Colon (tissue), 2 donors: Measurements from ENCODE around the gene VWF.

ENCODE experiments used
- FAIRE-seq: peaks from 2 replicates; lab custom pipeline; 2012; peaks lifted over from hg19 to GRCh38; lab: Jason Lieb, UNC
- donor health status: control.
- donor health status: control.

VWF gene

GRCh38 chr12:5946388-5946787 lies 178.1 kb downstream of the VWF start:
- FAIRE-seq: no peak

DNA sequence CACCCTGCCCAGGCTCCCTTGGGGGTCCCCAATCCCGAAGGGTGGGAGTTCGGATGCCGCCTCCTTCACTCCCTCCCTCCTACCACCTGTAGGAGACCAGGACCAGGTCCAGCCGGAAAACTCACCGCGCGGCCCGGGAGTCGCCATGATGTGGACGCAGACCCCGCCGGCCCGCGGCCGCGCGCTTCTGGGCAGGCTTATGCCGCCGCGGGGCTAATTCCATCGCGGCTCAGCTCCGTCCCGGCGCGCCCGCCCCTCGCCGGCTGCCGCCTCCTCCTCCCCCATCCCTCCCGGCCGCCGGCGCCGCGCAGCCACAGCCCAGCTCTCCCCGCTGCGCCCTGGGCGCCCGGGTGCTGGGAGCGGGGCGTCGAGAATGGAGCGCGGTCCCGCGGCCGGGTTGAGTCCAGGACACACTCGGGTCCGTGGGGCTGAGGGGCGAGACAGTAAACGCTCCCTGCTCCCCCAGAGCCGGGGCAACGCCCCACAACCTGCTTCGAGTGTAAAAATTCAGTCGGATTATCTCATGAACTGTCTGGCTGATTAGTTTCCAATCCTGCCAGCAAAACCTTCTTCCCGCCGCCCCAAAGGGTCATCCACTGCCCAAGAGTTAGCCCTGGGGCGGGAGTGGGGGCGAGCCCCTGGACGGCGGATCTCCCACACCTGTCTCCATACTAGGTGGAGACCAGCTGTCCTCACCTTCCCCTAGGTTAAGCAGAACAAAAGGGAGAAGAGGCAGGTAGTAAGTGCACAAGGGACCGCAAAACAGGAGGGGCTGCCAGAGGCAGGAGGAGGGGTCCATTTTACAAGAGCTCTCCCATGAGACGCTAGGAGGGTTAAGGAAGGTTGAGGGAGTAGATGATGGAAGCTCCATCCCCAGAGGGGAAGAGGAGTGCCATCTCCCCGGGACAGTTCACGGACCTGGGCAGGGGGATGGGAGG lies 179.1 kb downstream of the VWF start, which contains the start of gene ANO2:
ANO2 (minus strand) TSS at position 189 of the 938 bp plus-strand sequence; CDS start at position 147, 42 bp downstream.
- FAIRE-seq: no peak

- FAIRE-seq: no peak
Observed at GRCh38 chr12:5944688-5945070, 179.8 kb downstream of the VWF start.

- FAIRE-seq: no peak
Observed at GRCh38 chr12:5944053-5944452, 180.4 kb downstream of the VWF start.

- FAIRE-seq: no peak
Observed at GRCh38 chr12:5941907-5942306, 182.6 kb downstream of the VWF start.

GRCh38 chr12:5927732-5928516 lies 196.5 kb downstream of the VWF start:
- no peak for FAIRE-seq

DNA sequence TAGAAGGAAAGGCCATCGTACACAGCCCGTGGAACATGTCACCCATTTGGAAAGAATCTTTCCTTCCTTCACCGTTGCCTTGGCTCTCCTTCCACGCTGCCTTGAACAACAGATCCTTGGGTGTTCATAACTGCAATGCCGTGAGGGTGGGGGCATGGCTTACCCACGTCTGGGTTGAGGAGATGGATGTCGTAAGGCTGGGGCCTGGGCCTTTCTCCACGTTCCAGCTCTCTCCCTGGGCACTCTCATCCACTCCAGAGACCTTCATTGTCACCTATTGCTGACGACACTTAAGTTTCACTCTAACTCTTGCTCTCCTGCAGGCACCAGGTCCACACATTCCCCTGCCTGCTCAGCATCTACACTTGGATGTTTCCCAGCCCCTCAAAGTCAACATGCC lies 198.8 kb downstream of the VWF start:
- no peak for FAIRE-seq

DNA sequence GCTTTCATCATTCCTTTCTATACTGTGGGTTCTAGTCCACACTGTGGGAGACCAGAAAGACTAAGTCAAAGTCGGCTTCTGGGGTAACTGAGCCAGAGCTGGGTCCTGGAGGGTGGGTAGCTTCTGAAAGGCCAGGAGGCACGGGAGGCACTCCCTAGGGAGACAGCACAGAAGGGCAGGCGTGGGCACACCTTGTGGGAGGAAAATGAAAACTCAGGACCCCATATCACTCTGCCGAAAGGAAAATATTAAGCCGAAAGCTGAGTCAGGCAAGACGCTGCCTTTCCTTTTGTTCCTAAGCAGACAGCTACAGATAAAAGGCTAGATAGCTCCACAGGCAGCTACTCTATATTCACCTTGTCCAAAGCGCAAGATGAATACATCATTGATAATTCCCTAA lies 200.1 kb downstream of the VWF start:
- FAIRE-seq: no peak

DNA sequence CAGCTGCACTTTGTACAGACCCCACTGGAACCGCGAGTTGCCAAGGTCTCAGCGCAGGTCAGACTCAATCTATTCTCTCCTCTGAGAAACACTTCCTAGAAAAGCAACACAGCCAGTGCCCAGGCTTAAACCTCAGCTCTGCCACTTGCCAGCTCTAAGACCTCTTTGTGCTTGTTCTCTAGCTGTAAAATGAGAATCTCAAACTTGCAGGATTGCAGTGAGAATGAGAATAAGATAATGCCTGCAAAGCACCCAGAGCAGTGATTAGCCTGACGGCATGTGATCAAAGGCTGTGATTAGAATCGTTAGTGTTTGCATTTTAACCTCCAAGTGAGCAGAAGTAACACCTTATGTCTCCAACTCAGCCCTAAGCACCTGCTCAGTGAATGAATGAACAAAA lies 200.7 kb downstream of the VWF start:
- FAIRE-seq: no peak

GRCh38 chr12:5923043-5923605 lies 201.3 kb downstream of the VWF start:
- no peak for FAIRE-seq

GRCh38 chr12:5921966-5922899 lies 202.2 kb downstream of the VWF start:
- no peak for FAIRE-seq

DNA sequence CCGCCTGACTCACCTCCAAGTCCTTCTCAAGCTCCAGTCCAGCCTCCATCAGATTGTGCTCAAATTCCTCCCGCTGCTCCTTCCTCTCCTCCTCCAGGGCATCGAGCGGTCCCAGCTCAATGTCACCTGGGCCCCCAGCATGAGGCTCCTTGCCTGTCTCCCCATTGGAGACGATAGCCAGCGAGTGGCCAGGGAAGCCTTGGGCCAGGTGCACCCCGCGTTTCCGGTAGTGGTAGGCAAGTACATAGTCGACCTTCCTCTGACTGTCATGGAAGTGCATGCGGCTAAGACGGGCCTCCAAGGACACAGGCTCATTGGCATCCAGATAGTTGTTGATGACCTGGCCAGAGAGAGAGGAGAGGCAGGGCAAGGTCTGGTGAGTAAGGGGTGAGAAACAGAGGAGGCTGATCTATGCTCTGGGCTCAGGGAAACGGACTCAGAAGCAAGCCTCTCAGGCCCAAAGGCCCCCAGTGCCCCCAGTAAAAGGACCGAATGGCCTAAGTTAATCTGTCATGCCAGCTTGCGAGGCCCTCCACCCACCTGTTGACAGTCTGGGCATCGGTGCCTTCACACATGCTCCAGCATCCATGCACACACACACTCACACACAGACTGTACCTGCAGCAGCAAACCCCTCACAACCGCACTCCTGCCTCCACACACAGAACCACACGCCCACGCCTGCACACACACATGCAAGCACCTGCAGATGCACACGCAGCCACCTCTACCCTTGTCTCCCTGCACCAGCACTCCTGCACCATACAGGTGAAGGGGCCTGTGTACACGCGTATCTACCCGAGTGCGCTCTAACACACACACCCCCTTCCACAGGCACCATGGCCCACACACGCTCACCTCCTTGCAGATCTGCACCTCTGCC lies 203.2 kb downstream of the VWF start:
- FAIRE-seq: no peak

GRCh38 chr12:5916785-5917290 lies 207.6 kb downstream of the VWF start:
- no peak for FAIRE-seq

- FAIRE-seq: no peak
Observed at GRCh38 chr12:5915511-5915910, 209.0 kb downstream of the VWF start.

- FAIRE-seq: no peak
Observed at GRCh38 chr12:5914387-5915149, 209.9 kb downstream of the VWF start.

DNA sequence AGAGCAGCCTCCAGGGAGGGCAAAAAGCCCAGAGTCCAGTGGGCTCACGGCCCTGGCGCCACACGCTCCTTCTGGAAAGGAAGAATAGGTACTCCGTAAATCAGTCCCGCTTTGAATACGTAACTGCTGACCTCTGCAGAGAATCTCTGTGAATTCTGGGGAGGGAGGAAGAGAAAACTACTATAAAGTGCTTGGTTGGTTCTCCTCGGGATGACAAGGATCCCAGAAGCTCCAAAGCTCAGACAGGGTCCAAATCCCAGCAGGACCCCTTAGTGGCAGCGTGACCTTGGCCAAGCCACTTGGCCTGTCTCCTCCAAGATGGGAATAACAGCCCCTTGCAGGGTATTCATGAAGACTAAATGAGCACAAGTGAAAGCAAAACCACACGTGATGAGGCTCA lies 211.1 kb downstream of the VWF start:
- FAIRE-seq: no peak

GRCh38 chr12:5912437-5913334 lies 211.8 kb downstream of the VWF start:
- no peak for FAIRE-seq

DNA sequence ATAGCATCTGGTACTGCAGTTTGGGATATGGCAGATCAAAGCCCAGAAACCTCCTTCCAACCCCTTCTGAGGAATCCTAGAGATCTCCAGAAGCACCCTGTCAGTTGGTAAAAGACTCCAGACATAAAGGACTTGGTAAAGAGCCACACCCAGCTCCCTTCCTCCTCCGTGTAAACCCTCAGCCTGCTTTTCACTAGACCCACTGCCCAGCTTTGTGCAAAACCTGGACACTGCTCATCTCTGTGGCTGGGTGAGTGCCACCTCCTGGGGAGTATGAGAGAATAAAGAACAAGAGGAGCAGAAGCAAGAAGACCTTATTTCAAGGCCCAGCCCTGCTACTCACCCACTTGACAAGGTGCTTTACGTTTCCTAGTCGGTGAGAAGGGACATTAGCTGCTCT lies 212.5 kb downstream of the VWF start:
- FAIRE-seq: no peak
